Inflammatory macrophage treated with lipopolysaccharide for 4 hours (primary cell): ENCODE measurements around the gene NUBP1.

Source experiments
- DNase-seq: peaks from one replicate; pipeline ENCODE4 v3.0.0-alpha.2; 2020

The NUBP1 gene

GRCh38 chr16:10808850-10809249, 65.2 kb downstream of the NUBP1 start:
- no peak for DNase-seq

GRCh38 chr16:10809706-10810105, 66.1 kb downstream of the NUBP1 start:
- DNase-seq, result no peak

- DNase-seq, result peak; percentile 78
These were observed 68.9 kb downstream of the NUBP1 start for GRCh38 chr16:10812312-10813098.

- DNase-seq, result no peak
These were observed 69.4 kb downstream of the NUBP1 start for GRCh38 chr16:10813099-10813455.

GRCh38 chr16:10817514-10817913, 73.9 kb downstream of the NUBP1 start:
- DNase-seq, result no peak

GRCh38 chr16:10817963-10818941, 74.6 kb downstream of the NUBP1 start, which contains the start of gene TVP23A:
Gene TVP23A, minus strand, starts transcription at chr16:10818794. Its CDS starts 301 bp downstream, at chr16:10818493.
- DNase-seq, result no peak
